ENCODE data around the gene MYBPC3.

The MYBPC3 gene

DNA sequence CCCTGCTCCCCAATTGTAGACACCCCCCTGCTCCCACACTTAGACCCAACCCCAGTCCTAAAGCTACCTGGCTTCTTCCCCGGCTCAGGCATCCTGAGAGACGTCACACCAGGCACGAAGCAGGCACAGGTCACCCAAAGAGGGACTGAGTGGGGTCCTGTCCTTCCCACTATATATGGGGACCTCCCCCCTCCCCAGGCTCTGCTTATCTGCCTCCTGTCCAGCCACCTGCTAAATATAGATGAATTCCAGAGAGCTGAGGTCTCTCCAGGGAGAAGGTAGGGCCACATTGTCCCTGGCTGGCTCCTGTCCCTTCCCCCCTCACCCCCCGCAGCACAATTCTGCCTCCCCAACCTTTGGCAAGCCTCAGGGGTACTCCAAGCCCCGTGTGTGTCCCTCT is at the start of gene MYBPC3:
TSS of gene MYBPC3 (minus strand) at position 147 of the 400 bp plus-strand sequence. CDS start at position 92, 55 bp downstream.
- H3K9ac ChIP-seq (ENCODE audit: low read length), result no peak within 1 kb of the TSS
- no peak within 1 kb of the TSS for H3K4me3 ChIP-seq (ENCODE audit: low read depth, low read length)
- H3K4me1 ChIP-seq (ENCODE audit: control insufficient read depth, insufficient read depth, low read length), result peaks cover 16% of the 10 kb centered on the region
- H3K27ac ChIP-seq (ENCODE audit: low read depth, low read length), result no peak within 1 kb of the TSS
- no peaks in the 10 kb centered on the region for H3K36me3 ChIP-seq (ENCODE audit: control insufficient read depth, insufficient read depth, low read length)
- H3K9me3 ChIP-seq (ENCODE audit: control insufficient read depth, insufficient read depth, low read depth, low read length), result peaks cover 9% of the 10 kb centered on the region; the same call in 1 of the 2 replicates
- no peaks in the 10 kb centered on the region for H3K27me3 ChIP-seq (ENCODE audit: control insufficient read depth, insufficient read depth, low read length)

DNA sequence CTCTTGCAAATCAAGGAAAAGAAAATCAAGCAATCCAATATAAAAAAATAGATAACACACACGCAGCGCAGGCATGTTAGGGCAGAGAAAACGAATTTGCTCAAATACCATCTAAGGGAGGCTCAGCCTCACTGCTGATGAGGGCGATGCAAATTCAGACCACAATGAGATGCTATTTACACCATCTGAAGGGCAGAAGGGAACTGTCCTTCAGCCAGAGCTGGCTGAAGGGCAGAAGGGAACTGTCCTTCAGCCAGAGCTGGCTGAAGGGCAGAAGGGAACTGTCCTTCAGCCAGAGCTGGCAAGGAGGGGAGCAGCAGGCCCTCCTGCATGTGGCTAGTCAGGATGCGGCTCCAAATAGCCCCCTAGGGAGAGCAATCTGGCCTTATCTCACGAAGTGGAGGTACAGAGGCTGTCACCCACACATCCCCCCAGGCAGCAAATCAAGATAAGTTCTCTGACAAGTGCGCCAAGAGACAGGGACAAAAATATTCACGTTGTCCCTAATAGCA is 48.3 kb upstream of the MYBPC3 start:
- Histone ChIP-seq H3K9ac (ENCODE audit: low read length) (peak overlapping the region; percentile 70), H3K27ac (ENCODE audit: low read depth, low read length) (peak overlapping the region; percentile 62; the same call in 1 of the 2 replicates), H3K4me1 (ENCODE audit: control insufficient read depth, insufficient read depth, low read length) (peaks cover 25% of the 10 kb centered on the region)

DNA sequence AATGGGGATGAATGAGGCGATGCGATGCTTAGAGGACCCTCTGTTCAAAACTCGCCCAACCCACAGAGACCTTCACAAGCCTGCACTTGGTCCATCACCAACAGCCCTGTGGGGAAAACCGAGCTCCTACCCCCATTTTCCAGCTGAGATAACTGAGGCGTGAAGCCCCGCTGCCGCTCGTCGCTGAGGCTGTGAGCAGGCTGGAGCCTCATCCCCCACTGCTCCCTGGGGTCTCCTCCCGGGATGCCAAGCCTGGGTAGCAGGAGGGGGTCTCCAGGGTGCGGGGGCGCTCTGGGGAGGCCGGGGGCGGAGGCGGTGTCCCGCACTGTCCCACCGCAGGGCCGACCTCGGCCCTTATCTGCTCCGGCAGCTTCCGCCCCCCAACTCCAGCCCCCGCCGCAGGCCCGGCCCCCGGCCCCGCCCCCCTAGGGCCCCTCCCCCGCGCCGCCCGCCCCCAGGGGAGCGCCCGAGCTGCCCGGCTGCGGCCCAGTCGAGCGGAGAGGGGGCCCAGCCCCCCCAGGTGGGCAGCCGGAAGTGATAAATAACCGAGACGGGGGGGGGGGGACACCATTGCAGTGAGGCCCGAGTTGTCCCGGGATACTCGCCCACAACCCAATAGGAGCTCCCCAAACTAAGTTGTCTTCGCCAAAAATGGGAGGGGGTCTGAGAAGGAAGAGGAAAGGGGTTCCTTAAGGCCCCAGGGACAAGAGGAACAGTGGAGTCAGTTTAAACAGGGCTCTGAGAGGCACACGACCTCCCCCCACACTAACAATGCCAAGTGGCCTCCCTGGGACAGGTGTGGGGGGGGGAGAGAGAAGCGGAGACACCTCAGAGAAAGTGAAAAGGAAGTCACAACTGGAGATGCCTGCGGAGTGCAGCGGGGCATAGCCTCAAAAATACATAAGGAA is 47.6 kb upstream of the MYBPC3 start:
- peak overlapping the region; percentile 62; the same call in 1 of the 2 replicates for H3K27ac ChIP-seq (ENCODE audit: low read depth, low read length)
- H3K9ac ChIP-seq (ENCODE audit: low read length), result peak overlapping the region; percentile 70

More for the DNA sequence above, 48.3 kb upstream of the MYBPC3 start:
- H3K9me3 ChIP-seq (ENCODE audit: control insufficient read depth, insufficient read depth, low read depth, low read length), result no peaks in the 10 kb centered on the region
- no peaks in the 10 kb centered on the region for H3K36me3 ChIP-seq (ENCODE audit: control insufficient read depth, insufficient read depth, low read length)
- no peaks in the 10 kb centered on the region for H3K27me3 ChIP-seq (ENCODE audit: control insufficient read depth, insufficient read depth, low read length)
- H3K4me3 ChIP-seq (ENCODE audit: low read depth, low read length), result peak overlapping the region; percentile 60

DNA sequence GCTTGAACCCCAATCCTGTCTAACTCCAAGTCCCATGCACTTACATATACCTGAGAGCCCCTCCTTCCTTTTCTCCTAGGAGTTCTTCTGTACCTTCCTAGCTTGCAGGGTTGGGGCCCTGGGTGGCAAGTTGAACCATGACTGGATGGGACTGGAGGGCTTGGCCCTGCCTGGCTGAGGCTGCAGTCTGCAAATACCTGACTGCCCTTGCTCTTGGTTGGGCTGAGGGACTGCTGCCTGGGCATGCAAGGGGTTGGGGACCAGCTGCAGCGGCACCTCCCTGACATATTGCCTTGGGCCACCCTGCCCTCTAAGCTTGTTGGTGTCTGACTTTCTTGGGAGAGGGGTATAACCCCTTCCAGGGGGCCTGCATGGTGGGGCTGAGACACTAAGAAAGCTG is 46.0 kb upstream of the MYBPC3 start:
- Histone ChIP-seq H3K9me3 (ENCODE audit: control insufficient read depth, insufficient read depth, low read depth, low read length) (no peaks in the 10 kb centered on the region), H3K9ac (ENCODE audit: low read length) (no peak overlapping the region), H3K4me1 (ENCODE audit: control insufficient read depth, insufficient read depth, low read length) (peaks cover 34% of the 10 kb centered on the region), H3K36me3 (ENCODE audit: control insufficient read depth, insufficient read depth, low read length) (no peaks in the 10 kb centered on the region), H3K27me3 (ENCODE audit: control insufficient read depth, insufficient read depth, low read length) (no peaks in the 10 kb centered on the region), H3K27ac (ENCODE audit: low read depth, low read length) (no peak overlapping the region), H3K4me3 (ENCODE audit: low read depth, low read length) (no peak overlapping the region)

More for the DNA sequence above, 47.6 kb upstream of the MYBPC3 start:
- no peaks in the 10 kb centered on the region for H3K27me3 ChIP-seq (ENCODE audit: control insufficient read depth, insufficient read depth, low read length)
- H3K4me1 ChIP-seq (ENCODE audit: control insufficient read depth, insufficient read depth, low read length), result peaks cover 25% of the 10 kb centered on the region
- peak overlapping the region; percentile 60 for H3K4me3 ChIP-seq (ENCODE audit: low read depth, low read length)
- no peaks in the 10 kb centered on the region for H3K36me3 ChIP-seq (ENCODE audit: control insufficient read depth, insufficient read depth, low read length)
- H3K9me3 ChIP-seq (ENCODE audit: control insufficient read depth, insufficient read depth, low read depth, low read length), result no peaks in the 10 kb centered on the region

DNA sequence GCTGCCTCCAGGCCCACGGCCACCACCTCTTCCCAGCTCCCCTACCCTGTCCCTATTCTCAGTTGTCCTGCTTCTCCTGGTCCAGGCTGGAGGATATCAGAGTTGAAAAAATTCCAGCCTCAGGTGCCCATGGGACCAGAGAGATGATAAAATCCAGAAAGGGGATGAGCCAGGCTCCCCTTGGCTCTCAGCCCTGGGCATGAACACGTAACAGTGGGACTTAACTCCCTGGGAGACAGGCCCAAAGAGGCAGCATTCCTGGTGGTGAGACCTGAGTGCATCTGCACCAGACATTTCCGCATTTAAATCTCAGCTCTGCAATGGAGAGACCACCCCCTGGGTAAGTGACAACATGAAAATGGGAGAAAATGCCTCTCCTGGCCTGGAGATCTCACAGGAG is 45.5 kb upstream of the MYBPC3 start:
- no peak overlapping the region for H3K9ac ChIP-seq (ENCODE audit: low read length)

DNA sequence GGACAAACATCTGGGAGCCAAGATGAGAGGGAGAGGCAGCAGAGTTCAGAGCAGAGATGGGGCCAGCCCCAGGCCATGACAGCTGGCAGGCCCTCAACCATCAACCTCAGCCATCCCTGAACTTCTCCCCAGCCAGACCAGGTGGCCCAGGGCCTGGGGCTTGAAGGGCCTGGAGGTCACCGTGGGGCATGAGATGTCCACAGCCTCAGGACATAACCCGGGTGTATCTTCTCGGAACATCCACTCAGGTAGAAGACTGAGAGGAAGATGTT is 43.5 kb upstream of the MYBPC3 start:
- Histone ChIP-seq H3K36me3 (ENCODE audit: control insufficient read depth, insufficient read depth, low read length) (no peaks in the 10 kb centered on the region), H3K9me3 (ENCODE audit: control insufficient read depth, insufficient read depth, low read depth, low read length) (no peaks in the 10 kb centered on the region), H3K9ac (ENCODE audit: low read length) (no peak overlapping the region), H3K27me3 (ENCODE audit: control insufficient read depth, insufficient read depth, low read length) (no peaks in the 10 kb centered on the region), H3K4me3 (ENCODE audit: low read depth, low read length) (no peak overlapping the region), H3K27ac (ENCODE audit: low read depth, low read length) (no peak overlapping the region), H3K4me1 (ENCODE audit: control insufficient read depth, insufficient read depth, low read length) (peaks cover 31% of the 10 kb centered on the region)

More for the DNA sequence above, 45.5 kb upstream of the MYBPC3 start:
- Histone ChIP-seq H3K4me1 (ENCODE audit: control insufficient read depth, insufficient read depth, low read length) (peaks cover 34% of the 10 kb centered on the region), H3K4me3 (ENCODE audit: low read depth, low read length) (no peak overlapping the region), H3K36me3 (ENCODE audit: control insufficient read depth, insufficient read depth, low read length) (no peaks in the 10 kb centered on the region), H3K27me3 (ENCODE audit: control insufficient read depth, insufficient read depth, low read length) (no peaks in the 10 kb centered on the region), H3K9me3 (ENCODE audit: control insufficient read depth, insufficient read depth, low read depth, low read length) (no peaks in the 10 kb centered on the region), H3K27ac (ENCODE audit: low read depth, low read length) (no peak overlapping the region)

DNA sequence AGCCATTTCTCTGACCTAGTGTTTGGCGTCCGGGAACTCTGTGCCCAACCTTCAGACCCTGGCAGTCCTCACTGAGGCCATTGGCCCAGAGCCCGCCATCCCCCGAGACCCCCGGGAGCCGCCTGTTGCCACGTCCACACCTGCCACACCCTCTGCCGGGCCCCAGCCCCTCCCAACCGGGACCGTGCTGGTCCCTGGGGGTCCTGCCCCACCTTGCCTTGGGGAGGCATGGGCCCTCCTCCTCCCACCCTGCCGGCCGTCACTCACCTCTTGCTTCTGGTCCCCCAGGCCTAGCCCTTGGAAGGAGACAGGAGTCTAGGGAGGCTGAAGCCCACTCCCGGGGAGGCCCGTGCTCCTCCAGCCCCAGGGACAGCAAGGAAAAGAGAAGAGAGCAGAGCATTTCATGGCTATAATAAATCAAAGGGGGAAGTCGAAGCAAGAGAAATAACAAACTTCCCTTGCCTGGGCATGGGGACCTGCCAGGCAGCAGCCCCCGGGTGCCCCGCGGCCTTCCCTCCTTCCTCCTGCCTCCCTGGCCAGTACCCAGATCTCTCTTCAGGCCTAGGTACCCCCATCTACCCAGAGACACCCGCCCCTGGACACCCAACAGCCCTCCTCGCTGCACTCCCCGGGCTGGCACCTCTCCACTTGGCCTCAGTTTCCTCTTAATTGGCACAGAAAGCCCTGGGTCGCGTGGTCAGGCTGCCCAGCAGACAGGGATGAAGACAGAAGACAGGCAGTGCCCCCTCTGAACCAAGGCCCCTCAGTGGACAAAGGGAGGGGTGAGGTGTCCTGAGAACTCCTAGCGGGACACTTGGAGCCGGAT is 42.9 kb upstream of the MYBPC3 start:
- Histone ChIP-seq H3K4me1 (ENCODE audit: control insufficient read depth, insufficient read depth, low read length) (peaks cover 26% of the 10 kb centered on the region), H3K4me3 (ENCODE audit: low read depth, low read length) (no peak overlapping the region), H3K9ac (ENCODE audit: low read length) (no peak overlapping the region)

DNA sequence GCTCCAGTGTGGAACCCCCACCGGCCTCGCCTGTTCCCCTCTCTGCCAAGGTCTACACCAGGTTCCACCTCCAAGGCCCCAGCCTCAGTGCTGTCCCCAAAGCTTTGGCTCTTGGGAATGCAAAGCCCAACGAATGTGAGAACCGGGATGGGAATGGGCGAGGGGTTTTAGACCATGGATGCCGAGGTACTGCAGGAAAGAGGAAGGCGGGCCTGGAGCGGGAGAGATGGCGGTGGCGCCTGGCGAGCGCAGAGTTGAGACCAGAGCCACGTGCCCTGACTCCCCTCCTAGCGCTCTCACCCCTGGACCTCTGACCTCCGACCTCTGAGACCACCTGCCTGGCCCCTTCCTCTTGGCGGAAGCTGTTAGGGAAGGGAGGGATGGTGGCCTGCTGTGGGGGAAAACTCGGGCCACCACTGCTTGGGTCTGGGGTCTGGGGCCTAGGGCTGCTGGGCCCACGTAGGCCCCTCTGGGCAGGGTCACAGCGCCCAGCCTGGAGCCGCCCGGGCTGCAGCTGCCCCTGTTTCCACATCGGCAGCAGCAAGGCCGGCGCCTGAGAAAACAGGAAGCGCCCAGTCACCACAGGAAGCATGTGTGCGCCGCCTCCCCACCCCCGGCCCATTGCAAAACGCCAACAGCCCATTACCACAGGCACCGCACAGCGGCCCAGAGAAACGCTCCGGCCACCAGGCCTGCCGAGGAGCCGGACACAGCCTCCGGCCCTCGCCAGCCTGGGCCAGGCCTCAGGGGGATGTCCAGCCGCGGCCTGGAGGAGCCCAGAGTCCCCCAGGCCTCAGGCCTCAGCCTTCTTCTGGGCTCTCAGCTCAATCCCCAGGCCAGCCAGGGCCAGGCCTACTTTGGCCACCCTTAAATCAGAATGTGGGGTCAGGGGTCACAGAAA is 42.1 kb upstream of the MYBPC3 start:
- Histone ChIP-seq H3K27ac (ENCODE audit: low read depth, low read length) (peak overlapping the region; percentile 18; the same call in 1 of the 2 replicates), H3K27me3 (ENCODE audit: control insufficient read depth, insufficient read depth, low read length) (no peaks in the 10 kb centered on the region), H3K4me1 (ENCODE audit: control insufficient read depth, insufficient read depth, low read length) (peaks cover 24% of the 10 kb centered on the region), H3K4me3 (ENCODE audit: low read depth, low read length) (no peak overlapping the region), H3K36me3 (ENCODE audit: control insufficient read depth, insufficient read depth, low read length) (no peaks in the 10 kb centered on the region), H3K9me3 (ENCODE audit: control insufficient read depth, insufficient read depth, low read depth, low read length) (no peaks in the 10 kb centered on the region), H3K9ac (ENCODE audit: low read length) (peak overlapping the region; percentile 19)

More for the DNA sequence above, 42.9 kb upstream of the MYBPC3 start:
- Histone ChIP-seq H3K27ac (ENCODE audit: low read depth, low read length) (0 out of 2 replicates have a peak overlapping the region, but pooled peaks have one; percentile 18), H3K27me3 (ENCODE audit: control insufficient read depth, insufficient read depth, low read length) (no peaks in the 10 kb centered on the region), H3K9me3 (ENCODE audit: control insufficient read depth, insufficient read depth, low read depth, low read length) (no peaks in the 10 kb centered on the region), H3K36me3 (ENCODE audit: control insufficient read depth, insufficient read depth, low read length) (no peaks in the 10 kb centered on the region)

DNA sequence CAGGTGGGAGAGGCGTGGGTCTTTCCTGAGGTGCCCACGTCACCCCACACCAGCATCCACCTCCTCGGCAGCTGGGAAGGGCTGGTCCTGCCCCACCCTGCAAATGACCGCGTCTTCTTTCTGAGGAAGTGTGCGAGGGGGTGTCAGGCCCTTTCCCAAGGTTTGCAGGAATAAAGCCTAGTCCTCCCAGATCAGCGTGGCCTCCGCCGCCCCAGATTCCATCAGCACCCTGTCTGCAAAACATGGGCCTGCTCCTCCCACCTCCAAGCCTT is 41.5 kb upstream of the MYBPC3 start:
- H3K9me3 ChIP-seq (ENCODE audit: control insufficient read depth, insufficient read depth, low read depth, low read length), result no peaks in the 10 kb centered on the region
- H3K4me3 ChIP-seq (ENCODE audit: low read depth, low read length), result no peak overlapping the region
- H3K36me3 ChIP-seq (ENCODE audit: control insufficient read depth, insufficient read depth, low read length), result no peaks in the 10 kb centered on the region
- peaks cover 23% of the 10 kb centered on the region for H3K4me1 ChIP-seq (ENCODE audit: control insufficient read depth, insufficient read depth, low read length)
- H3K27ac ChIP-seq (ENCODE audit: low read depth, low read length), result no peak overlapping the region
- no peak overlapping the region for H3K9ac ChIP-seq (ENCODE audit: low read length)
- H3K27me3 ChIP-seq (ENCODE audit: control insufficient read depth, insufficient read depth, low read length), result no peaks in the 10 kb centered on the region

DNA sequence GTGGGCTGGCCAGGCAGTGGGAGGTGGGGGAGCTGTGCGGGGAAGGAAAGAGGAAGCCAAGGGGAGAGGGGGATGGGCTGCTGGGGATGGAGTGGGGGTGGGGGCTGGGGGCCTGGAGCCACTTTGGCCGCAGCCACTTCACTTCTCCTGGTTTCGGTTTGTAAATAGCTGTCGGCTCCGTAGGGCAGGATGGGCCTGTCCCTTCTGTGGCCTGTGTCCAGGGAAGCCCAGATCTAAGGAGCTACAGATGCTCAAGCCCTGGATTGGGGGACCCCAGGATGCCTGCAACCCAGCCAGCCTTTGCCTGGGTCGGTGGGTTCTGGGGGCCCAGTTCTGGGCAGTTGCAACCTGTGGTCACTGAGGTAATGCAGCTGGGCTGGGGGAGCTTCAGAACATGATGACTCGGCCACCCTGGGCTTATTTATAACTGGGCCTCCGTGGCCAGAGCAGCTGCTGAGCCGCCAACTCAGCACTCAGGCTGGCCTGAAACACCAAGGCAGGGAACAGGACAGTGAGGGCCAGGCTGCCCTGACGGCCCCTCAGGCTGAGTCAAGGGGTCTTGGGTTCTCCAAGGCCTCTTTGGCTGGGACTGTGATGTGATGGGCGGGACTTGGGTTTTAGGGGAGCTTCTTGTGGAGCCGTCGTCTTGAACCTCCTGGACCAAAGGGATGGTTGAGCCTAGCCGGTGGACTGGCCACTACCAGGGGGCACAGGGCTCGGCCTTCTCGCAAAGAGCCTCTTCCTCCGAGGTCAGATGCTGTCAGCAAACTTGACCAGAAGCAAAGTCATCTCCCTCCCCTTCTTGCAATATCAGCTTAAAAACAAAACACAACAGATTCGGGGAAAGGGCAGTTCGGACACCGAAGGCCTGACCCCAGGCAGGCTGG is 40.9 kb upstream of the MYBPC3 start:
- no peaks in the 10 kb centered on the region for H3K9me3 ChIP-seq (ENCODE audit: control insufficient read depth, insufficient read depth, low read depth, low read length)
- no peak overlapping the region for H3K27ac ChIP-seq (ENCODE audit: low read depth, low read length)
- no peak overlapping the region for H3K4me3 ChIP-seq (ENCODE audit: low read depth, low read length)
- no peaks in the 10 kb centered on the region for H3K36me3 ChIP-seq (ENCODE audit: control insufficient read depth, insufficient read depth, low read length)
- peaks cover 19% of the 10 kb centered on the region for H3K4me1 ChIP-seq (ENCODE audit: control insufficient read depth, insufficient read depth, low read length)
- H3K27me3 ChIP-seq (ENCODE audit: control insufficient read depth, insufficient read depth, low read length), result no peaks in the 10 kb centered on the region
- no peak overlapping the region for H3K9ac ChIP-seq (ENCODE audit: low read length)
